Measurements from ENCODE around the gene ENOX1. TPM values are rescaled to one million over a fixed set of nuclear protein-coding genes. Genes with fewer than 3 reads are reported as not detected.

Gene ENOX1
- total and polyA plus RNA-seq, 9 of the 15 experiments (the other 6 are each of a cell fraction or from before 2014, with no cell fraction given), result not detected

DNA sequence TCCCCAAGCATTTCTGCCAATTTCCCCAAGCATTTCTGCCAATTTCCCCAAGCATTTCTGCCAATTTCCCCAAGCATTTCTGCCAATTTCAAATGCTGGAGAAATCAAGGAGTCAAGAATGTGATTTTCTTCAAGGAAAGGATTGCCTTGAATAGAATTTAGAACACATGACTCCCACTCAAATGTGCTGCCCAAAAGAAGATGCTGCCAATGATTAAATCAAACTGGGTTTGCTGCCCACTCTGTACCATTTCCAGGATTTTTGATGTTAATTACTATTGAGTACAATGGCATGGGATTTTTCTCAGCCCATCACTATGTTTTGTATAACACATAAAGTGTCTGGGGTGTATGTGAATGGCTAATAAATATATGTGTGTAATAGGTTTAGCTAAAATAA lies 21.9 kb upstream of the ENOX1 start:
- no peak overlapping the region for H3K27ac ChIP-seq (ENCODE audit: extremely low read depth, low read depth, low read length)
- H3K27me3 ChIP-seq (ENCODE audit: control insufficient read depth in 2 of 2, insufficient read depth in 2 of 2, low read length in 2 of 2), result no peaks in the 10 kb centered on the region
- no peak overlapping the region for H3K4me2 ChIP-seq (ENCODE audit: insufficient read depth, low read length)
- H3K4me3 ChIP-seq, result no peak overlapping the region
- ChIA-PET CTCF (ENCODE audit: low intra/inter-chr PET ratio) (no interaction called here), POLR2A (no interaction called here)
- intact Hi-C loops (cut with micrococcal nuclease), result no loop called here
- H3K9me3 ChIP-seq (replicated peaks; ENCODE audit: control insufficient read depth, insufficient read depth, low read depth, low read length), result no peaks in the 10 kb centered on the region
- no peak overlapping the region for H3K9ac ChIP-seq (ENCODE audit: insufficient read depth in 1 of 2, low read depth in 2 of 2, low read length in 2 of 2)
- in situ Hi-C loops (cut with MboI), result no loop called here
- ATAC-seq (no peak), FAIRE-seq (no peak), DNase-seq (ENCODE audit: extremely low read depth in 1 of 4, low spot score in 3 of 4) (no peak)
- H3K79me2 ChIP-seq (ENCODE audit: control insufficient read depth, insufficient read depth, low read length), result no peaks in the 10 kb centered on the region
- no peaks in the 10 kb centered on the region for H3K4me1 ChIP-seq (replicated peaks in 1 of 2; ENCODE audit: control insufficient read depth in 2 of 2, insufficient read depth in 2 of 2, low read length in 2 of 2)
- H3K9me1 ChIP-seq (ENCODE audit: control insufficient read depth, insufficient read depth, low read length), result no peaks in the 10 kb centered on the region
- no peaks in the 10 kb centered on the region for H3K36me3 ChIP-seq (ENCODE audit: control insufficient read depth, insufficient read depth, low read length)
- TF ChIP-seq MCM3 (IDR thresholded peaks at IDR 0.05), result no peak
- no peak for TF ChIP-seq SIN3A (IDR thresholded peaks at IDR 0.05; ENCODE audit: borderline replicate concordance in 2 of 2, control insufficient read depth in 1 of 2, low read depth in 2 of 2, low read length in 2 of 2)
- no peak for TF ChIP-seq MECOM (CRISPR knock-in tag; IDR thresholded peaks at IDR 0.05)
- no peaks in the 10 kb centered on the region for H4K20me1 ChIP-seq (replicated peaks; ENCODE audit: control insufficient read depth, insufficient read depth, low read length)
- H2AFZ ChIP-seq (ENCODE audit: low read depth, low read length), result no peak overlapping the region
- BruUV-seq (replicated peaks), result no TSS peak

DNA sequence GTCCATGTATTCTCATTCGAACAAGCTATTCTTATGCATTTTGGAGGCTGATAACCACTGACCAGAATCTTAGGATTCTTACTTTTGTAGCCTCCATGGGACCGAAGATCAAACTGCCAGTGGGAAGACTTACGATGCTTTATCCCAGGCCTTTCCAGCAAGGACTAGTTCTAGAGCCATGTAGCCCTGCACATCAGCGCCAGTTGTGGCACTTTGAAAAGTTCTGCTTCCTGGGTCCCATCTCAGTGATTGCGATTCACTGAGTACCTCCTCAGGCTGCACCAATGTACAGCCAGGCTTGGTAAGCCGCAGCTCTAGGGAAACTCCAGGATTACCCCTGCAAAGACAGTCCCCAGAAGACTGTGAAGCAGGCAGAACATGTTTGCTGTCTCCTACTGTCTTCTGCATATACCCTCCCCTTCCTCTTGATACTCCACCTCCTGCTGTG lies 18.9 kb upstream of the ENOX1 start:
- ChIA-PET POLR2A (no interaction called here), CTCF (ENCODE audit: low intra/inter-chr PET ratio) (no interaction called here)
- DNase-seq (ENCODE audit: extremely low read depth in 1 of 4, low spot score in 3 of 4) (no peak), ATAC-seq (no peak), FAIRE-seq (no peak)
- H3K9me1 ChIP-seq (ENCODE audit: control insufficient read depth, insufficient read depth, low read length), result no peaks in the 10 kb centered on the region
- no peak overlapping the region for H3K27ac ChIP-seq (ENCODE audit: extremely low read depth, low read depth, low read length)
- intact Hi-C loops (cut with micrococcal nuclease) (no loop called here), in situ Hi-C loops (cut with MboI) (no loop called here)
- H3K9ac ChIP-seq (ENCODE audit: insufficient read depth in 1 of 2, low read depth in 2 of 2, low read length in 2 of 2), result no peak overlapping the region
- no peak overlapping the region for H3K4me2 ChIP-seq (ENCODE audit: insufficient read depth, low read length)
- H3K27me3 ChIP-seq (ENCODE audit: control insufficient read depth in 2 of 2, insufficient read depth in 2 of 2, low read length in 2 of 2), result no peaks in the 10 kb centered on the region
- H2AFZ ChIP-seq (ENCODE audit: low read depth, low read length), result no peak overlapping the region
- H3K9me3 ChIP-seq (replicated peaks; ENCODE audit: control insufficient read depth, insufficient read depth, low read depth, low read length), result no peaks in the 10 kb centered on the region
- no peaks in the 10 kb centered on the region for H4K20me1 ChIP-seq (replicated peaks; ENCODE audit: control insufficient read depth, insufficient read depth, low read length)
- WGBS (ENCODE audit: insufficient coverage, low coverage, missing lambda C conversion rate), result 0% methylated on average over 5 of the region's 6 CpGs
- no peak for TF ChIP-seq THRAP3 (IDR thresholded peaks at IDR 0.05; ENCODE audit: borderline replicate concordance)
- TF ChIP-seq POLR2AphosphoS5 (IDR thresholded peaks at IDR 0.05; ENCODE audit: control insufficient read depth, insufficient read depth, low read depth, low read length), result 0 out of 2 replicates have a peak, but pooled peaks have one; percentile 24
- no peak overlapping the region for H3K4me3 ChIP-seq
- no peaks in the 10 kb centered on the region for H3K79me2 ChIP-seq (ENCODE audit: control insufficient read depth, insufficient read depth, low read length)
- BruUV-seq (replicated peaks), result no TSS peak
- no peaks in the 10 kb centered on the region for H3K36me3 ChIP-seq (ENCODE audit: control insufficient read depth, insufficient read depth, low read length)
- H3K4me1 ChIP-seq (replicated peaks in 1 of 2; ENCODE audit: control insufficient read depth in 2 of 2, insufficient read depth in 2 of 2, low read length in 2 of 2), result no peaks in the 10 kb centered on the region
